NOMO-1 treated with DMSO at 0.1 percent for 48 hours (cell line): ENCODE results near the gene FGFR4.

Experiments used
- DNase-seq: peaks from one replicate; lab custom pipeline; 2025; ENCODE audit not compliant: unreplicated experiment; lab: John Stamatoyannopoulos, UW

Gene FGFR4

GRCh38 chr5:177099422-177100093 is 12.8 kb downstream of the FGFR4 start:
- no peak for DNase-seq

DNA sequence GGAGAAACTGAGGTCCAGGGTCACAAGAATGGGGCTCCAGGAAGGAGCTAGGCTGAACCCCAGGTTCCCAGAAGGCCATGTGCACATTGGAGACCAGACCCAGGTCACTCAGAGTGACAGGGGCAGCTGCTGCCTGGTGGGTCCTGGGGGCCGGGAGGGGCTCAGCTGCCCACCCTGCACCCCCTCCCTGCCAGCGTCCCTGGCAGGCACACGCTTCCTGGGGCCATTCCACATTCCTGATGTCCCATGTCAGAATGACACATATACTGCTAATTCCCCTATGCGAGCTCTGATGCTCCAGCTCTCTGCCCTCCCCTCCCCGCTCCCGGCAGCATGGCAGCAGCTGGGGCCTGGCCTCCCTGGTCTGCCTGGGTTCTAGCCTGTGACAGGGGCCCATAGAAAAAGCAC is 14.0 kb downstream of the FGFR4 start:
- DNase-seq = no peak

GRCh38 chr5:177103523-177104253 is 17.0 kb downstream of the FGFR4 start:
- DNase-seq = no peak

GRCh38 chr5:177105691-177106476 is 19.2 kb downstream of the FGFR4 start:
- DNase-seq = no peak

GRCh38 chr5:177107159-177107558 is 20.4 kb downstream of the FGFR4 start:
- no peak for DNase-seq

DNA sequence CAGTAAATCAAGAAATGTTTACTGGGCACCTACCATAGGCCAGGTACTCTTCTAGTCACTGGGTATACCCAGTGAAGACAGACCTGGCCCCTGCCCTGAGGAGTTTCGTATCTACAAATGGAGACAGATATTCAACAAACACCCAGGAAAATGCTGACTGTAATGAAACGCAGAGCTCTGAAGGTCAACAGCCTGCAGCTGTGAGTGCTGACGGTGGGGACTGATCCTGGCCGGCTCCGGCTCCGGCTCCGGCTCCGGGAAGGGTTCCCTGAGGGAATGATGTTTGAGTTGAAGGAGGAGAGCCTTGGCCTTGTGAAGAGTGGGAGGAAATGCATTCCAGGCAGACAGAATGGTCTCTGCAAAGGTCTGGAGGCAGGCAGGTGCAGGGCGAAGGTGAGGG is 23.1 kb downstream of the FGFR4 start:
- DNase-seq = no peak

DNA sequence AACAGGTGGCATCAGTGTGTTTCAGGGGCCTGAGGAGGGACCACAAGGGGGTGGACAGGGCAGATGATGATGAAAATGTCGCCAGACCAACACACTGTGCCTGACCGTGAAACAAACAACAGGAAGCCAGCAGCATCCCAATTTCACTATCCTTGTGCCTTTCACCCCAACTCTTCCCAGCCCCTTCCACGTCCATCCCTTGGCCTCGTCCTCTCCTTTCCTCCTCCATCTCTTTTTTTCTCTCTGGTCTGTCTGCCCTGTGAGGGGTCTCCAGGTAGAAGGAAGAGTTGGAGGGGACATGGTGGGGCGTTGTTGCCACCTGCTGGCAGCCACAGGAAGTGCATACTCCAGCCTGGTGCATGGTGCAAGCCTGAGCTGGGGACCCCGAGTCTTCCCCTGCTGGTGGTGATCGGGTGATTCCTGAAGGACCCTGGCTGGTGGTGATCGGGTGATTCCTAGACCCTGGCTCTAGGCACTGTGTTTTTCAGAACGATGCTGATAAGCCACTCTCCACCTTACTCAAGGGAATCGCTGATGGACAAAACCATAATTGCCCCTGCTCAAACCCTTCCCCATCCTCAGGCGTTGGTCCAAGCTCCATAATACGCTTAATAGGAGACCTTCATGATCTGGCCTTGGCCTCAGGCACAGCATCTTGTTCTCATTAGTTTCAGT is 25.1 kb downstream of the FGFR4 start:
- DNase-seq = peak; percentile 28

- no peak for DNase-seq
Measured at GRCh38 chr5:177112589-177113220, 26.0 kb downstream of the FGFR4 start.

DNA sequence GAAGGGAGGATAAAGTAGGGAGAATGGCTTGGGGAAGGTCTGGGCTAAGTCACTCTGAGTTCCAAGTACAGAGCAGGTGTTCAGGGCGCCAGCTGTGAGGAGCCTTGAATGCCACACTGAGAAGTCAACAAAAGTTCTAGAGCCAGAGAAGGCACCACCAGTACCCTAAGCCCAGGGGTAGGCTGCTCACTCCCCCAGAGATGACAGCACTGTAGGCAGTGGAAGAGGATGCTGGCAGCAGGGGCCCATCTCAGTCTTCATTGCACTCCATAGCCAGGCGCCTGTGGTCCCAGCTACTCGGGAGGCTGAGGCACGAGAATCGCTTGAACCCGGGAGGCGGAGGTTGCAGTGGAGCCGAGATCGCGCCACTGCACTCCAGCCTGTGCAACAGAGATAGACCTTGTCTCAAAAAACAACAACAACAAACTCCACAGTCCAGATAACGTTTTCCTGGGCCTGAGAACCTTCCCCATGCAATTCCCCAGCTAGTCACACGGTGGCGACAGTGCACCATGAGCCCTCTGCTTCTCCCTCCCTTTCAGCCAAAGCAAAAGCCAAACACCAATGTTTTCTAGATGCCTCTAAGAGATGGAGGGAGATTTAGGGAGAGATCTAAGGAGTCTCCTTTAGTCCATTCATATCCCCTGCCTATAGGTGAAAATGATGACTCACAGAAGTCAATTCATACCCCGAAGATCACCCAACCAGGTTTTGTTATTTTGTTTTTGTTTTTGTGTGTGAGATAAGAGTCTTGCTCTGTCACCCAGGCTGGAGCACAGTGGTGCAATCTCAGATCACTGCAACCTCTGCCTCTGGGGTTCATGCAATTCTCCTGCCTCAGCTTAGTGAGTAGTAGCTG is 27.1 kb downstream of the FGFR4 start:
- DNase-seq = peak; percentile 58

DNA sequence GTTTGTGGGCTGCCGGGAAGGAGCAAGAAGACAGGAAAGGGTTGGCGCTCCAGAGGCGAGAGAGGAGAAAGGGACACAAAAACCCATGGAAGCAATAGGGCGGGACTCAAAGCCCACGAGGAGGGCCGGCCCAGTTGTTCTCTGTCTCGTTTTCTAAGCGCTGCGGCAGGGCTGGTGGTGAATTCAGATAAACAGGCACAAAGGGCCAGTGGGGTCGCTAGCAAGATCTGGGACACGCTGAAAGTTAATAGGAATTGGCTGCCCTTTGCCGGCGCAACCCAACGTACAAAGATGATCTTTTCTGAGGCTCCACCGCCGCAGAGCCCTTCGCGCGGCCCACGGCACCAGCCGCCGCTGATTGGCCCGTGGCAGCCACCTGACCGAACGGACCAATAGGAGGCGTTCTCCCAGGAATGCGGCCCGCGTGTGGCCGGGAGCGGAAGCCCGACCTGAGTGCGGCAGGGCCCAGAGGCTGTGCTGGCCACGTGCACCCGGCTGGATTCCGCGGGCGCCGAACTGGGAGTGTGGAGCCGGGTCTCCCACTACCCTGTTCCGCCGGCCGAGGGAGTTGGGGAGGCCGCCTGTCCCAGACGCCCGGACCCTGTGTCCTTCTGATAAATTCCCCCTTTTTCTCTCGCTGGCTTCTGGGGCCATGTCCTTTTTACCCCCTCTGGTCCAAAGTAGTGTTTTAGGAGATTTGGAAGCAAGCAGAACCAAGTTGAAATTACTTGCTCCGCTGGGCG is 30.1 kb downstream of the FGFR4 start:
- DNase-seq = no peak

DNA sequence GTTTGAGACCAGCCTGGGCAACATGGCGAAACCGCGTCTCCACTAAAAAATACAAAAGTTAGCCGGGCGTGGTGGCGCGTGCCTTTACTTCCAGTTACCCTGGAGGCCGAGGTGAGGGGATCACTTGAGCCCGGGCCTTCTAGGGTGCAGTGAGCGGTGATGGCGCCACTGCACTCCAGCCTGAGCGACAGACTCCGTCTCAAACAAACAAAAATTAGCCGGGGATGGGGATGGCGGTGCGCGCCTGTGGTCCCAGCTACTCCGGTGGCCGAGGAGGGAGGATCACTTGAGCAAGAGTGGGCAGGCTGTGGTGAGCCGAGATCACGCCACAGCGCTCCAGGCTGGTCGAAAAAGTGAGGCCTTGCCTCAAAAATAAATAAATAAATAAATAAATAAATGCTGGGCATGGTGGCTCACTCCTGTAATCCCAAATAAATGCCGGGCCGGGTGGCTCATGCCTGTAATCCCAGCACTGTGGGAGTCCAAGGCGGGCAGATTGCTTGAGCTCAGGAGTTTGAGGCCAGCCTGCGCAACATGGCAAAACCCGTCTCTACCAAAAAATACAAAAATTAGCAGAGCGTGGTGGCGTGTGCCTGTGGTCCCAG is 30.8 kb downstream of the FGFR4 start:
- DNase-seq = no peak

GRCh38 chr5:177122566-177122965 is 35.9 kb downstream of the FGFR4 start:
- DNase-seq = no peak

DNA sequence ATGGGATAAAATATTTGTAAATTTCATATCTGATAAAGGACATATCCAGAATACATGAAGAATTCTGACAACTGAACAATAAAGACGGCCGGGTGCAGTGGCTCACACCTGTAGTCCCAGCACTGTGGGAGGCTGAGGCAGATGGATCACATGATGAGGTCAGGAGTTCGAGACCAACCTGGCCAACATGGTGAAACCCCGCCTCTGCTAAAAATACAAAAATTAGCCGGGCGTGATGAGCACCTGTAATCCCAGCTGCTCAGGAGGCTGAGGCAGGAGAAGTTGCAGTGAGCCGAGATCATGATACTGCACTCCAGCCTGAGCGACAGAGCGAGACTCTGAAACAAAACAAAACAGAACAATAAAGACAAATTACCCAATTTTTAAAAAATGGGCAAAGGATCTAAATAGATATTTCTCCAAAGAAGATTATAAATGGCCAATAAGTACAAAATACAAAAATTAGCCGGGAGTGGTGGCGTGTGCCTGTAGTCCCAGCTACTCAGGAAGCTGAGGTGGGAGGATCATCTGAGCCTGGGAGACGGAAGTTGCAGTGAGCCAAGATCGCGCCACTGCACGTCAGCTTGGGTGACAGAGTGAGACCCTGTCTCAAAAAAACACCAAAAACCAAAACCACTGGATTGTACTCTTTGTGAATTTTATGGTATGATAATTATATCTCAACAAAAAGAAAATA is 37.2 kb downstream of the FGFR4 start:
- DNase-seq = no peak

DNA sequence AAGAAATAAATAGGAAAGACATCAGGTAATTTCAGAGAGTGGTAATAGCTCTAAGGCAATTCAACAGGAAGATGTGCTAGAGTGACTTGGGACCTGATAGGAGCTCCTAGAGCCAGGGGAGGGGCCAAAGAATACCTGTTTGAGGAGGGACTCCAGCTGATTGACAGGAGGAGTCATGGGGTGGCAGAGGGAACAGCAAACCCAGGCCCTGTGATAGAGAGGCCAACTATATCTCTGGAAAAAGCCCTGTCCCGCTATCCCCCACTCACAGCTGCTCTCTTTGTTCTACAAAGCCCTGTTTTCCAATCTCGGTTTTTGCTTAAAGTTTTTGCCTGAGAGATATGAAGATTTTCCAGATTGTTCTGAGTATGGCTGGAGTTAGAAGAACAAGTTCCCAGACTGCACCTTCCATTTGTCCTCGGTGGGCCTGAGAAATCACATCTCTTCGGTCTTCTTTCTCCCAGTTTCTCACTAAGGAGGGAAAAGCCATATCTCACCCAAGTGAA is 37.8 kb downstream of the FGFR4 start:
- DNase-seq = no peak

- no peak for DNase-seq
Measured at GRCh38 chr5:177126771-177127170, 40.1 kb downstream of the FGFR4 start.

DNA sequence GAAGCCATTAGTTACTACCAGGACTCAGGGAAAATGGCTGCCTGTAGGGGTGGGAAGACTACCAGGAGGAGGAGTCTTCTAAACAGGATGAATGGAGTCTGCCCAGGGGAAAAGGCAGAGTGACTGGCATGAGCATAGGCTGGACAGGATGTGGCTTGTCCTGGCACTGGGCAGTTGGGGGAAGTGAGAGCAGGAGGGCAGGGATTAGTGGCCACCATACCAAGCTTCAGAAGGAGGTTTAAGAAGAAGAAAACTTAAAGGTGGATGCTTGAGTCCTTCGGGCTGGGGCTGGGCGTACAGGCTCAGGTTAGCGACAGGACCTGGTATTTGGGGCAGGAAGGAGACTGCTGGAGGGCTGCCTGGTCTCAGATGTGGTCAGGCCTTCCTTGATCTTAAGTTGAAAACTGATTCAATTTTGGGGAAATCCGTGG is 41.9 kb downstream of the FGFR4 start:
- DNase-seq = no peak

DNA sequence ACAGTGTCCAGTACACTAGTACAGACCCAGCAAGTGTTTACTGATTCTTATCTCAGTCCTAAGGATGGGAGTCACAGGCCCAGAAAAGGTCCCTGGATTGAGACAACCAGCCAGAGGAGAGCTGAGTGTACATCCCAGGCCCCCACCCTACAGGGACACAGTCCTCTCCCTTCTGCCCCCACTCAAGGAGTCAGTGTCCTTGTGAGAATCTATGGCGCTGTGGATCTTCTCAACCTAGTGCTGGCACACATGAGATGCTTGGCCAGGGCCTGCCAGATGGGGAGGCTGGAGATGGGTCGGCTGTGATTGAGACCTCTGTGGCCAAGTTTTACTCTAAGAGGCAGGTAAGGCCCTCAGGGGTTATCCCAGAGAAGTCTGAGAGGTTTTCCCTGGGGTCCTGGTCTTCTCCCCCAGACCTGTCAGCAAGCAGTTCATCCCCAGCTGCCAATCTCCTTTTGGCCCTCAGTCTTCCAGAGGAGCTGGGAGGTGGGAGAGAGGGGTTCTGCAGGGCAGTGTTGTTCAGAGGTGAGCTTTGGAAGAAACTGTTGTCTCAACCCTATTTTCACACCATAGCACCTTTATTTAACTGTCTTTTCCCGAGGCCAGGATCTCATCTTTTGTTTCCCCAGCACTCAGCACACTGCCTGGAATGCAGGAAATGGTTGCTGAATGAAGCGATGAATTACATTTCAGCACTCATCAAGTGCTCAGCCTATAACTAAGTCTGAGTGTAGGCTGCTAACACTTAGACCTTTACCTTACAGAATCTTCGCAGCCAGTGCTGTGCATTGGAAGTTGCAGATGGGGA is 43.7 kb downstream of the FGFR4 start:
- no peak for DNase-seq
